Superior temporal gyrus (tissue), 1 donor: ENCODE measurements around the gene ATP8B2.

Experiments
- DNase-seq: peaks from one replicate; pipeline ENCODE4 v3.0.0-alpha.2; 2016; ENCODE audit errors: extremely low spot score

ATP8B2 gene

DNA sequence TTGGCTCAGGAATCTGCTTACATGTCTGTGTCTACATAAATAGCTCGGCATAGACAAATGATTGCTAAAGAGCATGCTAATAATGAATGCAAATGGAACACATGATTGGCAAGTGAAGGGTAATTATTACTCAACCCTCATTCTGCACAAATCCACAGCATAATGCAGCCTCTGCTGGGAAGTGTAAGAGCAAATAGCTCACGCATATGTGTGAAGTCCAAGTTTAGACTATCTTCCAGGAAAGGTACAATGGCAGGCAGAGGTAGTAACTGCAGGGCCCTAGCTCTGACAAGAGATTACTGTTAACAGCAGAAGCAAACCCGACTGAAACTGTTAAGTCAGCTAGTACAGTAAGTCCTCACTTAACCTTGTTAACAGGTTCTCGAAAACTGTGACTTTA, 72.8 kb downstream of the ATP8B2 start:
- DNase-seq, result no peak

DNA sequence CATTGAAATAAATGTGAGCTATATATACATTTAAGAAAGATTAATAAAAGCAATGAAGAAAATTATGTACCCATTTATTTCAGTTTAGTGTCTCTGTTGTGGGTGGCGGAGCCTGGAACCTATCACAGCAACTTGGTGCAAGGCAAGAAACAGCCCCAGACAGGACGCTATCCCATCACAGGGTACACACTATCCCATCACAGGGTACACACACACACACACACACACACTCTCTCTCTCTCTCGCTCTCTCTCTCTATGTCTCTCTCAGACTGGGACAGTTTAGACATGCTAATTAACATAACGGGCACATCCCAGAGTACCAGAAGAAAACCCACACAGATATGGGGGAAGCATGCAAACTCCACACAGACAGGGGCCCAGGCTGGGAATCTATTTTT, 73.4 kb downstream of the ATP8B2 start:
- no peak for DNase-seq

DNA sequence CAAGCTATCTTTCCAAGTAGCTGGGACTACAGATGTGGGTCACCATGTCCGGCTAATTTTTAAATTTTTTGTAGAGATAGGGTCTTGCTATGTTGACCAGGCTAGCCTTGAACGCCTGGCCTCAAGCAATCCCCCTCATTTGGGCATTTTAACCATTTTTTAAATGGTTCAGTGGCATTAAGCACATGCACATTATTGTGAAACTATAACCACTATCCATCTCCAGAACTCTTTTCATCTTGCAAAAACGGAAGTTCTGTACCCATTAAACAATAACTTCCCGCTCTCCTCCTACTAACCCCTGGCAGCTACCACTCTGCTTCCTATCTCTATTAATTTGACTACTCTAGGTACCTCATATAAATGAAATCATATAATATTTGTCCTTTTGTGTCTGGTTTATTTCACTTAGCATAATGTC, 75.1 kb downstream of the ATP8B2 start:
- DNase-seq, result no peak
